ENCODE measurements around the gene ABHD12.

DNA sequence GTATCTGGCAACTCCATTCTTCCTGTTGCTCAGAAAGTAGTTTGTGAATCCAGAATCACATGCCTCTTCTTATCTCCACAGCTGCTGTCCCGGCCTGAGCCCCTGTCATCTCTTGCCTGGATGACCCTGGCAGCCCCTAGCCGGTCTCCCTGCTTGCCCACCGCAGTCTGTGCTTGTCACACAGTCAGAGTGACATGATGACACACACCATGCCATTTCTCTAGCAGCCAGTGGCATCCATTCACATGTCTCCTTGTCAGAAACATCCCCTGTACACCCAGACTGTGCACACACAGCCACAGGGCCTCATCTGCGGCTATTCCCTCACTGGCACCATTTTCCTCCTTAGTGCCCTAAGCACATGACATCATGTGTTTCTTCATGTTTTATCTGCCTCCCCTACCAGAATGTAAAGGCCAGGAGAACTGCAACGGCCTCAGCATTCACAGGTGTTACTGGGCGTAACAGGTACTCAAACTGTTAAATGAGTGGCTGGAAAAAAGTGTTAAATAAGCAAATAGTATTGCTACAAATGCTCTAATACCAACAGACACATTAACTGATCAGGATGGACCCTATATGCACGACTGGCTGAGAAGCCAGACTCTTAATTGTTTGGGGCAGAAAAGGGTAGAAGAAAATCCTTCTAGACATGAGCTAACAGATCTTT, 9.6 kb downstream of the ABHD12 start:
- no peak for TF ChIP-seq EZH2 (IDR thresholded peaks at IDR 0.05; ENCODE audit: borderline replicate concordance, insufficient read depth, low read depth, low read length, poor library complexity, severe bottlenecking)
- TF ChIP-seq, protein P1, sequence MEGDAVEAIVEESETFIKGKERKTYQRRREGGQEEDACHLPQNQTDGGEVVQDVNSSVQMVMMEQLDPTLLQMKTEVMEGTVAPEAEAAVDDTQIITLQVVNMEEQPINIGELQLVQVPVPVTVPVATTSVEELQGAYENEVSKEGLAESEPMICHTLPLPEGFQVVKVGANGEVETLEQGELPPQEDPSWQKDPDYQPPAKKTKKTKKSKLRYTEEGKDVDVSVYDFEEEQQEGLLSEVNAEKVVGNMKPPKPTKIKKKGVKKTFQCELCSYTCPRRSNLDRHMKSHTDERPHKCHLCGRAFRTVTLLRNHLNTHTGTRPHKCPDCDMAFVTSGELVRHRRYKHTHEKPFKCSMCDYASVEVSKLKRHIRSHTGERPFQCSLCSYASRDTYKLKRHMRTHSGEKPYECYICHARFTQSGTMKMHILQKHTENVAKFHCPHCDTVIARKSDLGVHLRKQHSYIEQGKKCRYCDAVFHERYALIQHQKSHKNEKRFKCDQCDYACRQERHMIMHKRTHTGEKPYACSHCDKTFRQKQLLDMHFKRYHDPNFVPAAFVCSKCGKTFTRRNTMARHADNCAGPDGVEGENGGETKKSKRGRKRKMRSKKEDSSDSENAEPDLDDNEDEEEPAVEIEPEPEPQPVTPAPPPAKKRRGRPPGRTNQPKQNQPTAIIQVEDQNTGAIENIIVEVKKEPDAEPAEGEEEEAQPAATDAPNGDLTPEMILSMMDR (IDR thresholded peaks at IDR 0.05), result no peak
